ENCODE results near the gene TFF2. TPM values are rescaled to one million over a fixed set of nuclear protein-coding genes. Genes with fewer than 3 reads are reported as not detected.

TFF2 gene
- total and polyA plus RNA-seq, 2 donors from 2014 or later, result not detected

GRCh38 chr21:42377951-42378340 lies 27.2 kb upstream of the TFF2 start:
- DNase-seq, result peak in 1 of 5 donors; percentile 37
- no peak for FAIRE-seq
- Histone ChIP-seq H3K9ac (ENCODE audit: low read length in 3 of 3) (no peak overlapping the region), H3K4me1 (ENCODE audit: control insufficient read depth in 2 of 3, insufficient read depth in 2 of 3, low read depth in 1 of 3, low read length in 3 of 3) (no peaks in the 10 kb centered on the region), H3K9me3 (ENCODE audit: control insufficient read depth in 2 of 3, insufficient read depth in 1 of 3, low read length in 3 of 3) (peaks cover 0 to 6% (median 0%) of the 10 kb centered on the region in 3 donors), H3K27me3 (ENCODE audit: control insufficient read depth, insufficient read depth, low read length) (no peaks in the 10 kb centered on the region), H3K36me3 (ENCODE audit: control insufficient read depth in 2 of 3, insufficient read depth in 3 of 3, low read length in 3 of 3) (no peaks in the 10 kb centered on the region), H3K4me3 (ENCODE audit: low read length in 3 of 3) (no peak overlapping the region), H3K27ac (ENCODE audit: low read depth in 2 of 2, low read length in 2 of 2) (no peak overlapping the region)
- TF ChIP-seq CTCF (IDR thresholded peaks at IDR 0.05; ENCODE audit: borderline replicate concordance, extremely low read depth, insufficient read depth), result no peak
- intact Hi-C loops (cut with DNase I), result loop anchor here (10.0 kb wide), 1 partner anchor 133 kb away; no protein-coding TSS in a partner anchor

- peak in 1 of 5 donors; percentile 32 for DNase-seq
- H3K4me1 ChIP-seq (ENCODE audit: control insufficient read depth in 2 of 3, insufficient read depth in 2 of 3, low read depth in 1 of 3, low read length in 3 of 3), result no peaks in the 10 kb centered on the region
- H3K9ac ChIP-seq (ENCODE audit: low read length in 3 of 3), result no peak overlapping the region
- peaks cover 0 to 6% (median 0%) of the 10 kb centered on the region in 3 donors for H3K9me3 ChIP-seq (ENCODE audit: control insufficient read depth in 2 of 3, insufficient read depth in 1 of 3, low read length in 3 of 3)
- intact Hi-C loops (cut with DNase I), result loop anchor here (10.0 kb wide), 1 partner anchor 133 kb away; no protein-coding TSS in a partner anchor
- H3K27ac ChIP-seq (ENCODE audit: low read depth in 2 of 2, low read length in 2 of 2), result no peak overlapping the region
- H3K36me3 ChIP-seq (ENCODE audit: control insufficient read depth in 2 of 3, insufficient read depth in 3 of 3, low read length in 3 of 3), result no peaks in the 10 kb centered on the region
- FAIRE-seq, result no peak
- TF ChIP-seq CTCF (IDR thresholded peaks at IDR 0.05; ENCODE audit: borderline replicate concordance, extremely low read depth, insufficient read depth), result no peak
- no peaks in the 10 kb centered on the region for H3K27me3 ChIP-seq (ENCODE audit: control insufficient read depth, insufficient read depth, low read length)
- no peak overlapping the region for H3K4me3 ChIP-seq (ENCODE audit: low read length in 3 of 3)
Measured at GRCh38 chr21:42377211-42377950, 26.6 kb upstream of the TFF2 start.

GRCh38 chr21:42376338-42376982 lies 25.7 kb upstream of the TFF2 start:
- H3K9me3 ChIP-seq (ENCODE audit: control insufficient read depth in 2 of 3, insufficient read depth in 1 of 3, low read length in 3 of 3), result no peaks in the 10 kb centered on the region
- peak in 1 of 5 donors; percentile 65 for DNase-seq
- H3K4me3 ChIP-seq (ENCODE audit: low read length in 3 of 3), result no peak overlapping the region
- intact Hi-C loops (cut with DNase I), result loop anchor here (10.0 kb wide), 1 partner anchor 132 kb away; no protein-coding TSS in a partner anchor
- no peak for TF ChIP-seq CTCF (IDR thresholded peaks at IDR 0.05; ENCODE audit: borderline replicate concordance, extremely low read depth, insufficient read depth)
- no peak overlapping the region for H3K9ac ChIP-seq (ENCODE audit: low read length in 3 of 3)
- no peaks in the 10 kb centered on the region for H3K36me3 ChIP-seq (ENCODE audit: control insufficient read depth in 2 of 3, insufficient read depth in 3 of 3, low read length in 3 of 3)
- H3K4me1 ChIP-seq (ENCODE audit: control insufficient read depth in 2 of 3, insufficient read depth in 2 of 3, low read depth in 1 of 3, low read length in 3 of 3), result no peaks in the 10 kb centered on the region
- no peaks in the 10 kb centered on the region for H3K27me3 ChIP-seq (ENCODE audit: control insufficient read depth, insufficient read depth, low read length)
- FAIRE-seq, result no peak
- no peak overlapping the region for H3K27ac ChIP-seq (ENCODE audit: low read depth in 2 of 2, low read length in 2 of 2)

All from kidney (tissue), 14 donors.